ENCODE results near the gene EML6.

The EML6 gene

DNA sequence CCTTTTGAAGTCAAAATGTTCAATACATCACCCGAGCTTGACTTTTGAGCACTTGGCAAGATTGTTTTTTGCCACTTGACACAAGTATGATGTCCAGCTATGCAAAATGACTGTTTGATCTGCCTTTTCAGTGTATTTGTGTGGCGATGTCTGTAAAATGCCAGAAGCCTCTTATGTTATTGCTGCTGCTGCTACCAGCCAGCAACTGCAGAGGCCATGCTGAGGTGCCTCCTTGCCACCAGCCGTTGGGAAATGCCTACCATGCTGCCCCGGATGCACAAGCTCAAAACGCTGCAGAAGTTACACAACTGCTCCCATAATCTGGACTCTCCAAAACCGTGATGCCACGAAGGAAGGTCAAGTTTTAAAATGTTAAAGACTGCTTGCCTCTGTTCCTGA is 246.5 kb downstream of the EML6 start:
- H3K4me3 ChIP-seq (ENCODE audit: low read depth, low read length), result no peak overlapping the region
- DNase-seq (ENCODE audit: low read depth), result no peak
- TF ChIP-seq, protein P1, sequence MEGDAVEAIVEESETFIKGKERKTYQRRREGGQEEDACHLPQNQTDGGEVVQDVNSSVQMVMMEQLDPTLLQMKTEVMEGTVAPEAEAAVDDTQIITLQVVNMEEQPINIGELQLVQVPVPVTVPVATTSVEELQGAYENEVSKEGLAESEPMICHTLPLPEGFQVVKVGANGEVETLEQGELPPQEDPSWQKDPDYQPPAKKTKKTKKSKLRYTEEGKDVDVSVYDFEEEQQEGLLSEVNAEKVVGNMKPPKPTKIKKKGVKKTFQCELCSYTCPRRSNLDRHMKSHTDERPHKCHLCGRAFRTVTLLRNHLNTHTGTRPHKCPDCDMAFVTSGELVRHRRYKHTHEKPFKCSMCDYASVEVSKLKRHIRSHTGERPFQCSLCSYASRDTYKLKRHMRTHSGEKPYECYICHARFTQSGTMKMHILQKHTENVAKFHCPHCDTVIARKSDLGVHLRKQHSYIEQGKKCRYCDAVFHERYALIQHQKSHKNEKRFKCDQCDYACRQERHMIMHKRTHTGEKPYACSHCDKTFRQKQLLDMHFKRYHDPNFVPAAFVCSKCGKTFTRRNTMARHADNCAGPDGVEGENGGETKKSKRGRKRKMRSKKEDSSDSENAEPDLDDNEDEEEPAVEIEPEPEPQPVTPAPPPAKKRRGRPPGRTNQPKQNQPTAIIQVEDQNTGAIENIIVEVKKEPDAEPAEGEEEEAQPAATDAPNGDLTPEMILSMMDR (IDR thresholded peaks at IDR 0.05; ENCODE audit: low read depth, low read length, missing control alignments), result no peak
- in situ Hi-C loops (cut with HindIII; ENCODE audit: low sequenced_read_pairs), result no loop called here

DNA sequence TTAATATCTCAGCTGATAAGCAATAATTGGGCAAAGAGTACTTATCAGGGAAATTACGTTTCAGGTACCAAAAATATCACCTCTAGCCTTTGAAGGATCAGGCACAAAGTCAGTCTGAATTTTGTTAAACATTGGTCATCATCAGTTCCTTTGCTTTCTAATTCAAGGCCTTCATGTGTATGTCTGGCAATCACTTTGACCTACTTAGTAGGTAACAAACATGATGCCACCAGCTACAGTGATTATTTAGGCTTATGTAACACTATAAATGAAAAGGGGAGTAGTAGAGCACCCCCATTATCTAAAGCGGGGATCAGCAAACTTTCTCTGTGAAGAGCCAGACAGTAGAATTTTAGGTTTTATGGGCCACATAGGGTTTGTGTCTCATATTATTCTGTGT is 251.7 kb downstream of the EML6 start:
- H3K4me3 ChIP-seq (ENCODE audit: low read depth, low read length), result no peak overlapping the region
- no peak for DNase-seq (ENCODE audit: low read depth)
- in situ Hi-C loops (cut with HindIII; ENCODE audit: low sequenced_read_pairs), result no loop called here
- TF ChIP-seq, protein P1 (IDR thresholded peaks at IDR 0.05; ENCODE audit: low read depth, low read length, missing control alignments), result no peak

DNA sequence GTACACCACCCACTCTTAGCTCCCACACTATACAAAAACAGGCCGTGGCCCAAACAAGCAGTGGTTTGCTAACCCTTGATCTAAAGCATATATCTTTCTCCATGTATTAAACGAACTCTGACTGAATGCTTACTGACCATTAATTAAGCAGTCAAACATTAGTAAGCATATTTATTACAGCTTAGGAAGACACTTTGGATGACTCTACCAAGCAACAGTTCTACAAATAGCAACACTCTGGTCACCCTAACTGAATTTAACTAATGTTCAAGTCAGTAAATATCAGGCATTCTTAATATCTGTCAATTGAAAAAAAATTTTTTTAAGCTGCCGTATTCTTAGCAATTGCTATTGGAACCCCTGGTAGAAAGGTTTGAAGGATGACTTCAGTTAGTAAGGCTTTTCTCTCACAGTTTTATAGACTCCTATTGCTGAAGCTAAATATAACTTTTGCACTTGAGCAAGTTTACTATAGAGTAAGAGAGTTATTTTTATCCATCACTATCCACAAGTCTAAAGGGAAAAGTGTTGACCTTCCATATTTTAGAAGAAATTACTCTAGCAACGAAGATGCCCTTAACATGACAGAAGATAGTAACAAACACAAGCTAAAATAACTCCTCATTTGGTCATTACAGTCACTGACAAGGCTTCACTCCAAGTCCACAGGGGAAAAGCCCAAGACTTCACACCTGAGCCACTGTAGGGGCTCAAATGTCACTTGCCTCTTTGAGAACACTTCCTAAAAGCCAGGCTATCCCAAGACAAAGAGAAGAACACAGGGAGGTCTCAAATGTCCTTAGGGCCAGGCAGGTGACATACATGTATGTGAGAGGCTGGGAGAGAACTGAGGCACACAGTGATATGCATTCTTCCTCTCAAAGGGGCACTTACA is 252.4 kb downstream of the EML6 start:
- no peak overlapping the region for H3K4me3 ChIP-seq (ENCODE audit: low read depth, low read length)
- DNase-seq (ENCODE audit: low read depth), result no peak
- TF ChIP-seq, protein P1 (IDR thresholded peaks at IDR 0.05; ENCODE audit: low read depth, low read length, missing control alignments), result no peak
- in situ Hi-C loops (cut with HindIII; ENCODE audit: low sequenced_read_pairs), result no loop called here

DNA sequence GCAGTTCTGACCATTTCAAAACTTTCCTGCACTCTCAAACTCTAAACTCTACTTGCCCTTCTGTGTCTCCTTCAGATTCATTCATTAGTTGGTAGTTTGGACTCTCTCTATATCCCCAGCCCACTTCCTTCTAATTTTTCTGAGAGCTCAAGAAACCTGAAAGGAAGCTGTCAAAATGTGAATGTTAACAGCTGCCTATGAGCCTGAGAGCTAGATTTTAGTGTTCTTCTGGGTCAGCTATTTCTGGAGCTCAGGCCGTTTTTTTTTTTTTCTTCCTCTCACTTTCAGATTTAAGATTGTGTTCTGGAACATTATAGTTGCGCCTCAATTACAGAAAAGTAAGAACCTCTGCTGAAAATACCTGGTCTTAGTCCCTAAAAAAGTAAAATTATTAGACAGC is 253.7 kb downstream of the EML6 start:
- TF ChIP-seq, protein P1 (IDR thresholded peaks at IDR 0.05; ENCODE audit: low read depth, low read length, missing control alignments), result no peak
- in situ Hi-C loops (cut with HindIII; ENCODE audit: low sequenced_read_pairs), result no loop called here
- no peak overlapping the region for H3K4me3 ChIP-seq (ENCODE audit: low read depth, low read length)
- DNase-seq (ENCODE audit: low read depth), result no peak

DNA sequence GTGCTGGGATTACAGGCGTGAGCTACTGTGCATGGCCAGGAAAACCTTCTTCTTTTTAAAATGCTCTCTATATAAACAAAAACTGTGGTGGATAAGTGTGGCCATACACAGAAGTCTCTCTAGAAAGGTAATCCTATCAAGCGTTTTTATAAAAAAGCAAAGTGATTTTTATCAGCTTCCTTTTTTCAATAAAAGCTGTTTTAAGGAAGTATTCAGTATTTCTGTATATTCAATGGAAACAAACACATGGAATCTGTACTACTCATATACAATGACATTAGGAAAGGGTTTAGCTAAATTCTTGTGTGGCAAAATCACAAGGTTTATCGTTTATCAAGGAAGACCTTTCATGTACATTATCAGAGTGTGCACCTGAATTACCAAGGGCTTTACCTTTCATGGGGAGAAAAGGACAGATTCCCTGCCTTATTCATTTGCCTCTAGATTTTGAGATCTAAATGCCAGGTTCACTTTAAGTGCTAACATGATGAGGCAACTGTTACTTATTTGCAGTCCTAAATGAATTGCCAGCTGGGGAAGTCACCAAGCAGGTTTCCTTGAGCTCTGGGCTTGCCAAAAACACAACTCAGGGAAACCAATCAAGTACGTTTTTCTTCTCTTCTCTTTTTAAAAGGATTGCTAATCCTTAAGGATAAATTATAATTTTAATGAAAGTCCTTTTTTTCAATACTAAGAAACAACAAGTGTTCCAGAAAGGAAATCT is 256.0 kb downstream of the EML6 start:
- TF ChIP-seq, protein P1 (IDR thresholded peaks at IDR 0.05; ENCODE audit: low read depth, low read length, missing control alignments), result no peak
- H3K4me3 ChIP-seq (ENCODE audit: low read depth, low read length), result no peak overlapping the region
- in situ Hi-C loops (cut with HindIII; ENCODE audit: low sequenced_read_pairs), result no loop called here
- DNase-seq (ENCODE audit: low read depth), result no peak

DNA sequence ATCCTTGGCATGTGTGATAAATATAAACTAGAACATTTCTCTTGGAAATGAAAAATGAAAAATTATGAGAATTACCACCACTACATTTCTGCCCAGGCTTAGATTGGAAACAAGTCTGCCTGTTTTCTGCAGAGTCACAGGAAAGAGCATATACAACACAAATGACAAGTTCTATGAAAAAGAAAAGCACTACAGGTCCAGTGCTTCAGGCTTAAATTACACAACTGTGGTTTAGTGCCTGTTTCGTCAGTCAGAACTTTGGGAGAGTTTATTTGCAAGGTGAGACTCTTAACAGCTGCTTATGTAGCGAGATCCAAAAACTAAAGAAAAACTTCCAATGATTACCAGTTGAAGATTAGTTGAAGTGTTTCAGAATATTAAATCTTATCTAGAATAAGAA is 257.9 kb downstream of the EML6 start:
- in situ Hi-C loops (cut with HindIII; ENCODE audit: low sequenced_read_pairs), result no loop called here
- TF ChIP-seq, protein P1 (IDR thresholded peaks at IDR 0.05; ENCODE audit: low read depth, low read length, missing control alignments), result no peak
- no peak overlapping the region for H3K4me3 ChIP-seq (ENCODE audit: low read depth, low read length)
- DNase-seq (ENCODE audit: low read depth), result no peak

Measured in astrocyte of the cerebellum (primary cell).